Spleen (tissue), 7 donors: Measurements from ENCODE around the gene MAGI2.

ENCODE experiments used
- POLR2A ChIP-seq, 3 donors: fragments of 450-650 bp; IDR thresholded peaks; one replicate each; pipeline ENCODE4 v1.5.1; 2017; ENCODE audit warnings: antibody characterized with exemption in 3 of 3, mild to moderate bottlenecking in 1 of 3
- POLR2AphosphoS5 ChIP-seq, 3 donors: sonication (generic); formaldehyde crosslinking; IDR thresholded peaks; one replicate each; pipeline ENCODE4 v1.5.1; 2017; ENCODE audit warnings: antibody characterized with exemption in 3 of 3
- TF ChIP-seq, protein P1 (sequence below), 11 experiments: fragments of 200-600 bp in 7 of 11; fragments of 450-650 bp in 4 of 11; sonication (generic) in 4 of 11; IDR thresholded peaks in 8 of 11; conservative IDR thresholded peaks in 3 of 11; 1 replicate in 7 of 11; 2 replicates in 4 of 11; pipeline versions ENCODE4 v1.4.0 to v1.8.0; 2016 to 2021; ENCODE audit warnings: antibody characterized with exemption in 11 of 11, inconsistent platforms in 4 of 11, mild to moderate bottlenecking in 1 of 11
- donor health status: DM: no; HTN: no; CAD: no; lungs with moderate emphysema.
- donor health status: DM: no; HTN: no; CAD: no.
- donor health status: DM: no; HTN: no; CAD: no.

DNA sequence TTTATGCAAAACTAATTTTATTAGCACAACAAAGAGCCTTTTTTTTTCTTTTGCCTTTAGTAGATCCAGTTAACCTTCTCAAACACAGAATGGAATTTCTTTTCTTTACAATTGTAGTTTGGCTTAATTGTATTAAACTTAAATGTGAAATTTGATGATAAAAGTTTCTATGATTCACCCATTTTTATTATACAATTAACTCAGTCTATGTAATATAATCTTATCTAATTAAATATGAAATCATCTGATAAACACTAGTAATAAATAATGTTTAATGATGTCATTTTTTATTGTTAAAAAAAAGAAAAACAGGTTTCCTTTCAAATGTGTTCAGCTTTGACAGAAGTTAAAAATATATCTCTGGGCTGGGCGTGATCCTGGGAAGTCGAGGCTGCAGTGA lies 1095.8 kb downstream of the MAGI2 start:
- TF ChIP-seq, protein P1, sequence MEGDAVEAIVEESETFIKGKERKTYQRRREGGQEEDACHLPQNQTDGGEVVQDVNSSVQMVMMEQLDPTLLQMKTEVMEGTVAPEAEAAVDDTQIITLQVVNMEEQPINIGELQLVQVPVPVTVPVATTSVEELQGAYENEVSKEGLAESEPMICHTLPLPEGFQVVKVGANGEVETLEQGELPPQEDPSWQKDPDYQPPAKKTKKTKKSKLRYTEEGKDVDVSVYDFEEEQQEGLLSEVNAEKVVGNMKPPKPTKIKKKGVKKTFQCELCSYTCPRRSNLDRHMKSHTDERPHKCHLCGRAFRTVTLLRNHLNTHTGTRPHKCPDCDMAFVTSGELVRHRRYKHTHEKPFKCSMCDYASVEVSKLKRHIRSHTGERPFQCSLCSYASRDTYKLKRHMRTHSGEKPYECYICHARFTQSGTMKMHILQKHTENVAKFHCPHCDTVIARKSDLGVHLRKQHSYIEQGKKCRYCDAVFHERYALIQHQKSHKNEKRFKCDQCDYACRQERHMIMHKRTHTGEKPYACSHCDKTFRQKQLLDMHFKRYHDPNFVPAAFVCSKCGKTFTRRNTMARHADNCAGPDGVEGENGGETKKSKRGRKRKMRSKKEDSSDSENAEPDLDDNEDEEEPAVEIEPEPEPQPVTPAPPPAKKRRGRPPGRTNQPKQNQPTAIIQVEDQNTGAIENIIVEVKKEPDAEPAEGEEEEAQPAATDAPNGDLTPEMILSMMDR (IDR thresholded peaks at IDR 0.05 in 8 of 11, conservative IDR thresholded peaks at IDR 0.05 in 3 of 11) = no peak
- TF ChIP-seq POLR2A (IDR thresholded peaks at IDR 0.05) (no peak), POLR2AphosphoS5 (IDR thresholded peaks at IDR 0.05) (no peak)
